Endothelial cell of umbilical vein (primary cell): ENCODE results near the gene SOX15. TPM values are rescaled to one million over a fixed set of nuclear protein-coding genes. Genes with fewer than 3 reads are reported as not detected.
"Not testable (repeated sequence)": the region's sequence is repeated elsewhere in the genome, so short reads cannot be mapped to it uniquely, and the experiment has no call there.

Experiments used
- BruUV-seq: library from RNA; stranded (reverse); fragments of 400-500 nt; replicated peaks from 2 replicates; lab custom pipeline; 2021; lab: Mats Ljungman, UMichigan
- CTCF ChIA-PET: fragments of 300-600, 350-600 bp; sonication (Branson Sonifier 250); formaldehyde crosslinking; loops from one replicate; lab custom pipeline; 2021; ENCODE audit warnings: antibody characterized with exemption, inconsistent platforms; lab: Charles Lee
- POLR2A ChIA-PET: fragments of 300-600, 350-600 bp; sonication (Branson Sonifier 250); formaldehyde crosslinking; loops from one replicate; lab custom pipeline; 2021; ENCODE audit warnings: antibody characterized with exemption, inconsistent platforms; lab: Charles Lee
- DNase-seq: peaks from one replicate; pipeline ENCODE4 v3.0.0-alpha.2; 2011; ENCODE audit warnings: low read depth, low spot score
- FAIRE-seq: peaks from 2 replicates; lab custom pipeline; 2011; peaks lifted over from hg19 to GRCh38; lab: Jason Lieb, UNC
- H2AFZ ChIP-seq: 2 replicates; pipeline ENCODE4 v1.6.0; 2012; ENCODE audit warnings: low read depth, low read length, control low read depth, inconsistent platforms
- H3K27ac ChIP-seq: 2 replicates; pipeline ENCODE4 v1.5.1; 2011; ENCODE audit warnings: low read depth, mild to moderate bottlenecking, control low read depth, low read length, moderate library complexity; ENCODE audit not compliant: insufficient read depth
- H3K27me3 ChIP-seq, 2 experiments: 2 replicates each; pipeline versions ENCODE4 v1.6.0 to v1.6.1; 2011; ENCODE audit warnings: low read length in 2 of 2, mixed read lengths in 1 of 2; ENCODE audit not compliant: control insufficient read depth in 2 of 2, insufficient read depth in 2 of 2
- H3K36me3 ChIP-seq, 2 experiments: 2 replicates in 1 of 2; 3 replicates in 1 of 2; pipeline ENCODE4 v1.5.1; 2011; ENCODE audit warnings: low read length in 2 of 2, mild to moderate bottlenecking in 1 of 2, moderate library complexity in 1 of 2; ENCODE audit not compliant: control insufficient read depth in 2 of 2, insufficient read depth in 2 of 2; ENCODE audit errors: extremely low read depth in 1 of 2
- H3K4me1 ChIP-seq: 3 replicates; pipeline ENCODE4 v1.5.1; 2011; ENCODE audit warnings: mild to moderate bottlenecking, low read length; ENCODE audit not compliant: control insufficient read depth, insufficient read depth; ENCODE audit errors: extremely low read depth
- H3K4me2 ChIP-seq: 2 replicates; pipeline ENCODE4 v1.6.1; 2011; ENCODE audit warnings: low read length, control low read depth, mixed read lengths; ENCODE audit not compliant: insufficient read depth
- H3K4me3 ChIP-seq, 3 experiments: fragments of 200-600 bp in 1 of 3; sonication (generic), shearing (Covaris generic) in 1 of 3; replicated peaks in 1 of 3; 2 replicates each; pipeline ENCODE4 v1.5.1; 2011 to 2016; ENCODE audit warnings: control low read depth in 3 of 3, low read length in 3 of 3, mild to moderate bottlenecking in 2 of 3, inconsistent platforms in 1 of 3, low read depth in 1 of 3, moderate library complexity in 1 of 3; ENCODE audit not compliant: insufficient read depth in 1 of 3
- H3K79me2 ChIP-seq: 2 replicates; pipeline ENCODE4 v1.6.0; 2012; ENCODE audit warnings: low read length, inconsistent platforms; ENCODE audit not compliant: control insufficient read depth, insufficient read depth
- H3K9ac ChIP-seq: replicated peaks from 2 replicates; pipeline ENCODE3; 2011; ENCODE audit warnings: low read length, control low read depth; ENCODE audit not compliant: insufficient read depth; ENCODE audit errors: extremely low read depth
- H3K9me1 ChIP-seq: replicated peaks from 3 replicates; pipeline ENCODE4 v1.6.0; 2011; ENCODE audit warnings: mild to moderate bottlenecking, low read length; ENCODE audit not compliant: control insufficient read depth, insufficient read depth; ENCODE audit errors: extremely low read depth
- H3K9me3 ChIP-seq: replicated peaks from 2 replicates; pipeline ENCODE4 v1.5.1; 2012; ENCODE audit warnings: low read length, inconsistent platforms; ENCODE audit not compliant: control insufficient read depth, insufficient read depth
- H4K20me1 ChIP-seq: replicated peaks from 2 replicates; pipeline ENCODE3; 2011; ENCODE audit warnings: mild to moderate bottlenecking, low read length; ENCODE audit not compliant: control insufficient read depth, insufficient read depth; ENCODE audit errors: extremely low read depth
- EZH2 ChIP-seq: IDR thresholded peaks from 2 replicates; pipeline ENCODE4 v1.6.1; 2012; ENCODE audit warnings: borderline replicate concordance, low read depth, mild to moderate bottlenecking, moderate library complexity, low read length, inconsistent platforms; ENCODE audit not compliant: severe bottlenecking
- FOS ChIP-seq: IDR thresholded peaks from 2 replicates; pipeline ENCODE4 v1.6.1; 2011; ENCODE audit warnings: mild to moderate bottlenecking, low read length, moderate library complexity, borderline replicate concordance; ENCODE audit not compliant: insufficient read depth
- JUN ChIP-seq: IDR thresholded peaks from 2 replicates; pipeline ENCODE4 v1.6.1; 2011; ENCODE audit warnings: borderline replicate concordance, low read depth; ENCODE audit not compliant: insufficient read length, insufficient read depth
- MYC ChIP-seq: IDR thresholded peaks from one replicate; pipeline ENCODE4 v1.6.1; 2011; ENCODE audit warnings: mild to moderate bottlenecking, low read depth, low read length
- POLR2A ChIP-seq: IDR thresholded peaks from 2 replicates; pipeline ENCODE4 v1.6.1; 2012; ENCODE audit warnings: low read depth, mild to moderate bottlenecking, control low read depth, low read length
- POLR2AphosphoS5 ChIP-seq: IDR thresholded peaks from 2 replicates; pipeline ENCODE4 v1.6.1; 2012; ENCODE audit warnings: low read depth, mild to moderate bottlenecking, control low read depth, low read length, moderate library complexity; ENCODE audit not compliant: insufficient read depth
- dilution Hi-C: fragments of 300-500 bp; cut with MboI; formaldehyde crosslinking; loops from one replicate; pipeline ENCODE4 v1.15.0; 2019; ENCODE audit warnings: low sequenced_read_pairs; ENCODE audit not compliant: extremely low pct_ligation_motif_present
- intact Hi-C: fragments of 100-400 bp; cut with micrococcal nuclease; formaldehyde crosslinking; loops from one replicate; pipeline ENCODE4 v1.10.0; 2022
- polyA plus RNA-seq, 4 experiments: library from polyadenylated mRNA; depleted of rRNA in 3 of 4; stranded (reverse) in 3 of 4; unstranded in 1 of 4; fragments of >200 nt; gene quantifications; 2 replicates each; pipeline versions ENCODE4 v1.2.1 to v1.2.3, GENCODE V29; 2011 to 2012; ENCODE audit warnings: missing spikeins in 1 of 4
- total RNA-seq: library from RNA; stranded (reverse); gene quantifications from 2 replicates; pipeline ENCODE4 v1.2.3, GENCODE V29; 2021
- TF ChIP-seq, protein P1 (sequence below): IDR thresholded peaks from 2 replicates; pipeline ENCODE4 v1.6.1; 2011; ENCODE audit not compliant: insufficient read depth, insufficient read length

Gene SOX15
- total and polyA plus RNA-seq, 2 donors (not counting 3 experiments of a cell fraction or from before 2014, with no cell fraction given) = 0.26 to 0.46 TPM

DNA sequence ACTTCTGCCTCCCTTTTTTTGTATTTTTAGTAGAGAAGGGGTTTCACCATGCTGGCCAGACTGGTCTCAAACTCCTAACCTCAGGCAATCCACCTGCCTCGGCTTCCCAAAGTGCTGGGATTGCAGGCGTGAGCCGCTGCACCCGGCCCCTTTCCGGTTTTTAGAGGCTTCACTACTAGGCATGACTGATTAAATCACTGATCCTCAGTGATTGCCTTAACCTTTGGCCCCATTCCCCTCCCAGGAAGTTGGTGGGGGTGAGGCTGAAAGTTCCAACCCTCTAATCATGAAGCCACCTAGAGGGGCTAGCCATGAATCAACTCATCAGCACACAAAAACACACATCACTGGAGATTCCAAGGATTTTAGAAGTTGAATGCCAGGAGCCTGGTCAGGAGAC lies 7.7 kb upstream of the SOX15 start:
- BruUV-seq, dilution Hi-C loops, H3K9me3 ChIP-seq, H3K9ac ChIP-seq, FAIRE-seq, H3K4me1 ChIP-seq, intact Hi-C loops, H2AFZ ChIP-seq, H3K4me3 ChIP-seq, H4K20me1 ChIP-seq, H3K27ac ChIP-seq, H3K79me2 ChIP-seq, POLR2A ChIA-PET, DNase-seq, H3K9me1 ChIP-seq, CTCF ChIA-PET, H3K27me3 ChIP-seq, H3K4me2 ChIP-seq: not testable (repeated sequence)
- peaks cover 18 to 54% of the 10 kb centered on the region in 2 experiments for H3K36me3 ChIP-seq

DNA sequence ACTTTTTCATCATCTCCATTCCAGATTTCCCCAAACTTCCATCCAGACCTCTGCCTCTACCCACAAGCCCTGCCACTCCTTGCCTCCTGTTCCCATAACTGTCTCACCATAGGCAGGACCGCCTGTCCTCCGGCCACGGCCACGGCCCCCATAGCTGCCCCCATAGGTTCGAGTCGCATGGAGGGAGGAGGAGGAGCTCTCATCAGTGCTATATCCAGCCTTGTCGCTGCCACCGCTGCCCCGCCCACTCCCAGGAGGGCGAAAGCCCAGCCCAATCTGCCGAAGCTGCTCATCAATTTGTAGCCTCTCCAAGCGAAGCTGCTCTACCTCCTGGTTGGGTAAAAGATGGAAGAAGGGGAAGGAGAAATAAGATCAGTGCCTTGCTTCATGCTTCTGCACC lies 3.4 kb upstream of the SOX15 start:
- Histone ChIP-seq H2AFZ (no peak overlapping the region), H3K36me3 (peaks cover 20 to 50% of the 10 kb centered on the region in 2 experiments), H4K20me1 (no peaks in the 10 kb centered on the region), H3K79me2 (no peaks in the 10 kb centered on the region), H3K9me3 (no peaks in the 10 kb centered on the region), H3K27me3 (no peaks in the 10 kb centered on the region), H3K4me1 (peaks cover 9% of the 10 kb centered on the region), H3K4me2 (no peak overlapping the region), H3K27ac (no peak overlapping the region), H3K9ac (no peak overlapping the region), H3K4me3 (no peak overlapping the region), H3K9me1 (no peaks in the 10 kb centered on the region)
- intact Hi-C loops = no loop called here
- FAIRE-seq = no peak
- BruUV-seq = no TSS peak
- ChIA-PET CTCF (interaction anchor here (0.7 to 1.2 kb wide), 2 partner anchors 8 to 23 kb away, joined by 3 read pairs; no protein-coding TSS in a partner anchor), POLR2A (no interaction called here)
- dilution Hi-C loops = no loop called here
- DNase-seq = no peak
- TF ChIP-seq, protein P1, sequence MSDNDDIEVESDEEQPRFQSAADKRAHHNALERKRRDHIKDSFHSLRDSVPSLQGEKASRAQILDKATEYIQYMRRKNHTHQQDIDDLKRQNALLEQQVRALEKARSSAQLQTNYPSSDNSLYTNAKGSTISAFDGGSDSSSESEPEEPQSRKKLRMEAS = no peak
- TF ChIP-seq POLR2AphosphoS5 (no peak), MYC (no peak), FOS (no peak), POLR2A (no peak), EZH2 (no peak), JUN (no peak)
